RKO (cell line): ENCODE data around the gene APC2.
A peak's percentile ranks its signal among the peaks of the same experiment; 100 is the strongest.

Experiments used
- DNase-seq: peaks from one replicate; pipeline ENCODE4 v3.0.0-alpha.2; 2016; ENCODE audit warnings: low spot score

The APC2 gene

GRCh38 chr19:1430246-1430645 is 19.7 kb upstream of the APC2 start:
- DNase-seq: no peak

- no peak for DNase-seq
Observed at GRCh38 chr19:1431759-1432506, 18.0 kb upstream of the APC2 start.

- no peak for DNase-seq
Observed at GRCh38 chr19:1432507-1432887, 17.4 kb upstream of the APC2 start.

GRCh38 chr19:1433119-1434039 is 16.5 kb upstream of the APC2 start:
- DNase-seq: no peak

- no peak for DNase-seq
Observed at GRCh38 chr19:1434040-1434366, 15.9 kb upstream of the APC2 start.

- DNase-seq: no peak
Observed at GRCh38 chr19:1434577-1435060, 15.3 kb upstream of the APC2 start.

- DNase-seq: no peak
Observed at GRCh38 chr19:1435378-1435989, 14.4 kb upstream of the APC2 start.

GRCh38 chr19:1437609-1438008 is 12.3 kb upstream of the APC2 start:
- no peak for DNase-seq

GRCh38 chr19:1438035-1438932 is 11.6 kb upstream of the APC2 start, which contains the start of gene RPS15:
RPS15 (plus strand) TSS chr19:1438396; CDS start chr19:1438426, 30 bp downstream.
- DNase-seq: peak; percentile 94

GRCh38 chr19:1438933-1439354 is 11.0 kb upstream of the APC2 start:
- no peak for DNase-seq

- DNase-seq: peak; percentile 42
Observed at GRCh38 chr19:1439525-1440417, 10.2 kb upstream of the APC2 start.

- DNase-seq: no peak
Observed at GRCh38 chr19:1440418-1440801, 9.5 kb upstream of the APC2 start.

GRCh38 chr19:1441022-1441426 is 8.9 kb upstream of the APC2 start:
- no peak for DNase-seq

GRCh38 chr19:1441677-1442438 is 8.1 kb upstream of the APC2 start:
- no peak for DNase-seq

GRCh38 chr19:1445185-1445931 is 4.6 kb upstream of the APC2 start:
- DNase-seq: peak; percentile 79

- peak; percentile 47 for DNase-seq
Observed at GRCh38 chr19:1445932-1446712, 3.8 kb upstream of the APC2 start.

- DNase-seq: no peak
Observed at GRCh38 chr19:1446713-1447481, 3.0 kb upstream of the APC2 start.
